ENCODE data around the gene TP53RK. TPM values are rescaled to one million over a fixed set of nuclear protein-coding genes. Genes with fewer than 3 reads are reported as not detected.

The TP53RK gene
- polyA plus RNA-seq, 1 of the 3 experiments (the other 2 are of a cell fraction) = 5.5 TPM

DNA sequence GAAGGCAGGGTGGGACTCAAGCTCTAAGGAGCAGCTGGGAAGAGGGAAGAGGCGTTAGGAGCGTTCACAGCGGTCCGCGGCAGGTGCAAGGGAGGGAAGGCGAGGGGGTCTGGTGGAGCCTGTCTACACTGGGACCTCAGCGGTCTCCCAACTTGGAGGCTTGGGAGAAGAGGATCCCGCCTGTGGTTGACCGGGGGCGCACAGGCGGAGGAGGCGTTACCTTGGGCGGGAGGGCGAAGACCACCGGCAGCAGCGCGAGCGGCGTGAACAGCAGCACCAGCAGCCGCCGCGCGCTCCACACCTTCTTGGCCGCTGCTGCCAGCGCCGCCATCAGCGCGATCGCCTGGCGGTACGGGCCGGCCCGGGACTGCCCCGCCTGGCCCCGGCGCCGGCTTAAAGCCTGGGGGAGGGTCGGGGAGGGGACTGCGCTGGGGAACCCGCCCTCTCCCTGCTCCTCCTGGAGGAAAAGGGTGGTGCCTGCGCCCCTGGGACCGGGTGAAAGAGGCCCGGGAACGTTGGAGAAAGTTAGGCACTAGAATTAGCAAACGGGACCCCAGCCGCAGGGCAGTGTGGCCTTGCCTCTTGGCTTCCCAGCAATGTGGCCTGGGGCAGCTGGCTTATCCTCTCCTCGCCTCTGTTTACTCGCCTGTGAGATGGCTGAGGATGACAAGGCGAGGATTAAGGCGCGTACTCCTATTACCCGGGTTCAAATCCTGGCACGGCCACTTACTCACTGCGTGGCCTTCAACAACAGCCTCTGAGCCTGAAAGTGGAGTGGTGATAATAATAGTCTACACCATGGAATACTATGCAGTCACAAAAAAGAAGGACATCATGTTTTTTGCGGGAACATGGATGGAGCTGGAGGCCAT, 37.9 kb downstream of the TP53RK start, which contains the start of gene SLC13A3:
Gene SLC13A3, minus strand, starts transcription at position 369 of the 872 bp plus-strand sequence. Its CDS starts 38 bp downstream, at position 331.
- Histone ChIP-seq H3K4me2 (peak within 1 kb of the TSS; percentile 28; the same call in 1 of the 2 replicates), H3K4me1 (ENCODE audit: control insufficient read depth in 1 of 2, insufficient read depth in 2 of 2, low read depth in 1 of 2, low read length in 1 of 2) (peaks cover 0 to 3% of the 10 kb centered on the region in 2 experiments; a peak in 1 of 4 replicates), H4K20me1 (ENCODE audit: insufficient read depth) (no peaks in the 10 kb centered on the region), H3K36me3 (replicated peaks in 1 of 2; ENCODE audit: control insufficient read depth in 1 of 2, insufficient read depth in 2 of 2, low read length in 1 of 2) (no peaks in the 10 kb centered on the region), H3F3A (replicated peaks; ENCODE audit: insufficient read depth) (no peaks in the 10 kb centered on the region), H3K9me2 (no peaks in the 10 kb centered on the region), H3K27me3 (ENCODE audit: insufficient read depth) (peaks cover 16% of the 10 kb centered on the region; the same call in 1 of the 2 replicates), H3K79me2 (ENCODE audit: insufficient read depth) (no peaks in the 10 kb centered on the region), H3K9me3 (no peaks in the 10 kb centered on the region), H3K27ac (ENCODE audit: low read depth in 2 of 2, low read length in 1 of 2) (no peak within 1 kb of the TSS), H3K4me3 (ENCODE audit: low read depth in 2 of 2, low read length in 1 of 2) (peak within 1 kb of the TSS in 1 of 2 experiments; percentile 35; a peak in 2 of 4 replicates), H2AFZ (ENCODE audit: low read depth) (no peak within 1 kb of the TSS), H3K9ac (no peak within 1 kb of the TSS)
- no peak for TF ChIP-seq MXI1 (IDR thresholded peaks at IDR 0.05; ENCODE audit: low read depth, low read length)
- no peak for TF ChIP-seq FOXM1 (IDR thresholded peaks at IDR 0.05; ENCODE audit: low read depth)
- TF ChIP-seq, protein P1, sequence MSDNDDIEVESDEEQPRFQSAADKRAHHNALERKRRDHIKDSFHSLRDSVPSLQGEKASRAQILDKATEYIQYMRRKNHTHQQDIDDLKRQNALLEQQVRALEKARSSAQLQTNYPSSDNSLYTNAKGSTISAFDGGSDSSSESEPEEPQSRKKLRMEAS (IDR thresholded peaks at IDR 0.05; ENCODE audit: low read depth) = no peak
- TF ChIP-seq, protein P2, sequence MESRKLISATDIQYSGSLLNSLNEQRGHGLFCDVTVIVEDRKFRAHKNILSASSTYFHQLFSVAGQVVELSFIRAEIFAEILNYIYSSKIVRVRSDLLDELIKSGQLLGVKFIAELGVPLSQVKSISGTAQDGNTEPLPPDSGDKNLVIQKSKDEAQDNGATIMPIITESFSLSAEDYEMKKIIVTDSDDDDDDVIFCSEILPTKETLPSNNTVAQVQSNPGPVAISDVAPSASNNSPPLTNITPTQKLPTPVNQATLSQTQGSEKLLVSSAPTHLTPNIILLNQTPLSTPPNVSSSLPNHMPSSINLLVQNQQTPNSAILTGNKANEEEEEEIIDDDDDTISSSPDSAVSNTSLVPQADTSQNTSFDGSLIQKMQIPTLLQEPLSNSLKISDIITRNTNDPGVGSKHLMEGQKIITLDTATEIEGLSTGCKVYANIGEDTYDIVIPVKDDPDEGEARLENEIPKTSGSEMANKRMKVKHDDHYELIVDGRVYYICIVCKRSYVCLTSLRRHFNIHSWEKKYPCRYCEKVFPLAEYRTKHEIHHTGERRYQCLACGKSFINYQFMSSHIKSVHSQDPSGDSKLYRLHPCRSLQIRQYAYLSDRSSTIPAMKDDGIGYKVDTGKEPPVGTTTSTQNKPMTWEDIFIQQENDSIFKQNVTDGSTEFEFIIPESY (IDR thresholded peaks at IDR 0.05; ENCODE audit: borderline replicate concordance, low read depth) = no peak
- no peak for TF ChIP-seq SMC3 (IDR thresholded peaks at IDR 0.05; ENCODE audit: low read depth, low read length)
- TF ChIP-seq CHD2 (IDR thresholded peaks at IDR 0.05; ENCODE audit: low read length, partially characterized antibody) = no peak
- TF ChIP-seq, protein P3, sequence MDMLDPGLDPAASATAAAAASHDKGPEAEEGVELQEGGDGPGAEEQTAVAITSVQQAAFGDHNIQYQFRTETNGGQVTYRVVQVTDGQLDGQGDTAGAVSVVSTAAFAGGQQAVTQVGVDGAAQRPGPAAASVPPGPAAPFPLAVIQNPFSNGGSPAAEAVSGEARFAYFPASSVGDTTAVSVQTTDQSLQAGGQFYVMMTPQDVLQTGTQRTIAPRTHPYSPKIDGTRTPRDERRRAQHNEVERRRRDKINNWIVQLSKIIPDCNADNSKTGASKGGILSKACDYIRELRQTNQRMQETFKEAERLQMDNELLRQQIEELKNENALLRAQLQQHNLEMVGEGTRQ (IDR thresholded peaks at IDR 0.05; ENCODE audit: borderline replicate concordance, low read depth, low read length) = no peak
- ChIA-PET POLR2A (no interaction called here), CTCF (interaction anchor here (1.2 to 1.5 kb wide), 4 partner anchors 18 to 90 kb away, joined by 3 to 4 read pairs (median 3); no protein-coding TSS in a partner anchor)
- WGBS (ENCODE audit: low lambda C conversion rate) = 33% methylated on average over 17 of the region's 55 CpGs
- peak; percentile 74 for DNase-seq

DNA sequence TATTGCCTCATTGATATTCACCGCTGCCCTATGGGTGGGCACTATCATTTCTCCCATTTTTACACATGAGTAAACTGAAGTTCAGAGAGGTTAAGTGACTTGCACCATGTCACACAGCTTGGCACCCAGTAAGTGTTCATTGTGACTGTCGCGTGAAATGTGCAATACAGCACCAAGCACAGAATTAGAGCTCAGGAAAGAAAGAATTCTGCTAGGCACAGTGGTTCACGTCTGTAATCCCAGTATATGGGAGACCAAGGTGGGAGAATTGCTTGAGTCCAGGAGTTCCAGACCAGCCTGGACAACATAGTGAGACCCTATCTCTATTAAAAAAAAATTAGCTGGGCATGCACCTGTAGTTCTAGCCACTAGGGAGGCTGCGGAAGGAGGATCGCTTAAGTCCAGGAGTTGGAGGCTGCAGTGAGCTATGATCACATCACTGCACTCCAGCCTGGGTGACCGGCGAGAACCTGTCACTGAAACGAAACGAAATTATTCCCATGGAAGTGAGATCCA, 38.6 kb downstream of the TP53RK start:
- no peak overlapping the region for H3K9ac ChIP-seq
- H3K4me1 ChIP-seq (ENCODE audit: control insufficient read depth in 1 of 2, insufficient read depth in 2 of 2, low read depth in 1 of 2, low read length in 1 of 2) = peaks cover 0 to 3% of the 10 kb centered on the region in 2 experiments; a peak in 1 of 4 replicates
- H3K27me3 ChIP-seq (ENCODE audit: insufficient read depth) = peaks cover 16% of the 10 kb centered on the region; the same call in 1 of the 2 replicates
- H3K79me2 ChIP-seq (ENCODE audit: insufficient read depth) = no peaks in the 10 kb centered on the region
- H3K4me3 ChIP-seq (ENCODE audit: low read depth in 2 of 2, low read length in 1 of 2) = no peak overlapping the region
- DNase-seq = no peak
- no peaks in the 10 kb centered on the region for H3K36me3 ChIP-seq (replicated peaks in 1 of 2; ENCODE audit: control insufficient read depth in 1 of 2, insufficient read depth in 2 of 2, low read length in 1 of 2)
- no peak overlapping the region for H3K27ac ChIP-seq (ENCODE audit: low read depth in 2 of 2, low read length in 1 of 2)
- TF ChIP-seq EZH2phosphoT487 (IDR thresholded peaks at IDR 0.05; ENCODE audit: borderline replicate concordance, low read depth) = no peak
- no peak for TF ChIP-seq NFIC (IDR thresholded peaks at IDR 0.05; ENCODE audit: borderline replicate concordance)
- TF ChIP-seq, protein P1 (IDR thresholded peaks at IDR 0.05; ENCODE audit: low read depth) = no peak
- TF ChIP-seq FOXJ3 (CRISPR knock-in tag; IDR thresholded peaks at IDR 0.05) = no peak
- TF ChIP-seq, protein P4, sequence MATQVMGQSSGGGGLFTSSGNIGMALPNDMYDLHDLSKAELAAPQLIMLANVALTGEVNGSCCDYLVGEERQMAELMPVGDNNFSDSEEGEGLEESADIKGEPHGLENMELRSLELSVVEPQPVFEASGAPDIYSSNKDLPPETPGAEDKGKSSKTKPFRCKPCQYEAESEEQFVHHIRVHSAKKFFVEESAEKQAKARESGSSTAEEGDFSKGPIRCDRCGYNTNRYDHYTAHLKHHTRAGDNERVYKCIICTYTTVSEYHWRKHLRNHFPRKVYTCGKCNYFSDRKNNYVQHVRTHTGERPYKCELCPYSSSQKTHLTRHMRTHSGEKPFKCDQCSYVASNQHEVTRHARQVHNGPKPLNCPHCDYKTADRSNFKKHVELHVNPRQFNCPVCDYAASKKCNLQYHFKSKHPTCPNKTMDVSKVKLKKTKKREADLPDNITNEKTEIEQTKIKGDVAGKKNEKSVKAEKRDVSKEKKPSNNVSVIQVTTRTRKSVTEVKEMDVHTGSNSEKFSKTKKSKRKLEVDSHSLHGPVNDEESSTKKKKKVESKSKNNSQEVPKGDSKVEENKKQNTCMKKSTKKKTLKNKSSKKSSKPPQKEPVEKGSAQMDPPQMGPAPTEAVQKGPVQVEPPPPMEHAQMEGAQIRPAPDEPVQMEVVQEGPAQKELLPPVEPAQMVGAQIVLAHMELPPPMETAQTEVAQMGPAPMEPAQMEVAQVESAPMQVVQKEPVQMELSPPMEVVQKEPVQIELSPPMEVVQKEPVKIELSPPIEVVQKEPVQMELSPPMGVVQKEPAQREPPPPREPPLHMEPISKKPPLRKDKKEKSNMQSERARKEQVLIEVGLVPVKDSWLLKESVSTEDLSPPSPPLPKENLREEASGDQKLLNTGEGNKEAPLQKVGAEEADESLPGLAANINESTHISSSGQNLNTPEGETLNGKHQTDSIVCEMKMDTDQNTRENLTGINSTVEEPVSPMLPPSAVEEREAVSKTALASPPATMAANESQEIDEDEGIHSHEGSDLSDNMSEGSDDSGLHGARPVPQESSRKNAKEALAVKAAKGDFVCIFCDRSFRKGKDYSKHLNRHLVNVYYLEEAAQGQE (IDR thresholded peaks at IDR 0.05; ENCODE audit: low read depth, low read length) = no peak
- 55% methylated on average over 10 of the region's 10 CpGs for WGBS (ENCODE audit: low lambda C conversion rate)
- H3K9me3 ChIP-seq = no peaks in the 10 kb centered on the region
- ChIA-PET POLR2A (no interaction called here), CTCF (interaction anchor here (1.2 to 1.5 kb wide), 3 partner anchors 14 to 89 kb away, joined by 3 to 4 read pairs (median 4); no protein-coding TSS in a partner anchor)
- peak overlapping the region; percentile 28; the same call in 1 of the 2 replicates for H3K4me2 ChIP-seq
- H2AFZ ChIP-seq (ENCODE audit: low read depth) = no peak overlapping the region
- H3F3A ChIP-seq (replicated peaks; ENCODE audit: insufficient read depth) = no peaks in the 10 kb centered on the region
- H3K9me2 ChIP-seq = no peaks in the 10 kb centered on the region
- no peaks in the 10 kb centered on the region for H4K20me1 ChIP-seq (ENCODE audit: insufficient read depth)
